ENCODE data around the gene FOXK2. TPM values are rescaled to one million over a fixed set of nuclear protein-coding genes. Genes with fewer than 3 reads are reported as not detected.

FOXK2 gene
- total and polyA plus RNA-seq, 2 donors (not counting 3 experiments of a cell fraction or from before 2014, with no cell fraction given) = 33.4 to 79.3 TPM

DNA sequence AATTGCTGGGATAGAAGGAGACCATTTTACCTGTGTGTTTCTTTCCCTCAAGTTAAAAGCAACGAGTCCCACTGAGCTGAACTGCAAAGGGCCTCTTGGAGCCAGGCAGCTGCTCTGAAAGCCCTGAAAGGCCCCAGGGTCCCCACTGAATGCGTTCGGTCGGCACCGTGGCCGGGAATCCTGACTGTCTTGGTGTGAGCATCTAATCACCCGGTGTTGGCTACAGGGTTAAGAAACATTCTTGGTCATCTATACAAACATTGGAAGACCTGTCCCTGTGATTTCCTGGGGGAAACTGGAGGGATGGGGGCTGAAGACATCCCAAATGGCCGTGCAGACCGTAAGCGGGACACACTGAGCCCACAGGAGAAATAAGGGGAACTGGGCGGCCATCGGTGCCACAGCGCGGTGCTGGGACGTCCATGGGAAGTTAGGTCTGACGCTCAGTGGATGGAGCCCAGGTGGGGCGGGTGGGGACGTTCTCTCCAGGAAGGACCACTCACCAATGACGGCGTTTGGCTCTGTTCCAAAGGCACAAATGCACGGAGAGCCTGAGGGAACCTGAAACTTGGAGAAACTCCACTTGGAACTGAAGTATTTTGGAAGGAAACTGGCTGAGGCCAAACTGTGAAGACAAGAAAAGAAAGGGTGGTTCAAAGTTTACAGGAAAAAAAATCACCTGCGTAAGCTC, 96.6 kb downstream of the FOXK2 start:
- dilution Hi-C loops (cut with MboI; ENCODE audit: extremely low pct_ligation_motif_present, low sequenced_read_pairs) = no loop called here
- Histone ChIP-seq H3K27ac (ENCODE audit: insufficient read depth, low read depth, low read length) (no peak overlapping the region), H3K27me3 (ENCODE audit: control insufficient read depth in 2 of 2, insufficient read depth in 2 of 2, low read length in 2 of 2) (no peaks in the 10 kb centered on the region), H3K4me1 (ENCODE audit: control insufficient read depth, extremely low read depth, insufficient read depth, low read length) (no peaks in the 10 kb centered on the region), H2AFZ (ENCODE audit: low read depth, low read length) (no peak overlapping the region), H3K36me3 (ENCODE audit: control insufficient read depth in 2 of 2, extremely low read depth in 1 of 2, insufficient read depth in 2 of 2, low read length in 2 of 2) (peaks cover 18 to 41% of the 10 kb centered on the region in 2 experiments), H3K4me2 (ENCODE audit: insufficient read depth, low read length) (no peak overlapping the region), H3K4me3 (replicated peaks in 1 of 3; ENCODE audit: insufficient read depth in 1 of 3, low read depth in 1 of 3, low read length in 3 of 3) (no peak overlapping the region), H3K9me1 (replicated peaks; ENCODE audit: control insufficient read depth, extremely low read depth, insufficient read depth, low read length) (no peaks in the 10 kb centered on the region), H4K20me1 (replicated peaks; ENCODE audit: control insufficient read depth, extremely low read depth, insufficient read depth, low read length) (no peaks in the 10 kb centered on the region), H3K9me3 (replicated peaks; ENCODE audit: control insufficient read depth, insufficient read depth, low read length) (no peaks in the 10 kb centered on the region), H3K9ac (replicated peaks; ENCODE audit: extremely low read depth, insufficient read depth, low read length) (no peak overlapping the region), H3K79me2 (ENCODE audit: control insufficient read depth, insufficient read depth, low read length) (no peaks in the 10 kb centered on the region)
- CTCF ChIA-PET = no interaction called here
- FAIRE-seq (no peak), DNase-seq (ENCODE audit: low read depth, low spot score) (no peak)
- POLR2A ChIA-PET = no interaction called here
- BruUV-seq (replicated peaks) = no TSS peak
- TF ChIP-seq GATA2 (IDR thresholded peaks at IDR 0.05; ENCODE audit: insufficient read depth, insufficient read length, low read depth, low read length) (no peak), JUN (IDR thresholded peaks at IDR 0.05; ENCODE audit: borderline replicate concordance, insufficient read depth, insufficient read length, low read depth) (no peak), POLR2AphosphoS5 (IDR thresholded peaks at IDR 0.05; ENCODE audit: insufficient read depth, low read depth, low read length) (no peak), EZH2 (IDR thresholded peaks at IDR 0.05; ENCODE audit: borderline replicate concordance, low read depth, low read length, severe bottlenecking) (no peak), POLR2A (IDR thresholded peaks at IDR 0.05; ENCODE audit: low read depth, low read length) (no peak), FOS (IDR thresholded peaks at IDR 0.05; ENCODE audit: borderline replicate concordance, insufficient read depth, low read length) (no peak), MYC (IDR thresholded peaks at IDR 0.05; ENCODE audit: low read depth, low read length) (no peak)
- TF ChIP-seq, protein P1, sequence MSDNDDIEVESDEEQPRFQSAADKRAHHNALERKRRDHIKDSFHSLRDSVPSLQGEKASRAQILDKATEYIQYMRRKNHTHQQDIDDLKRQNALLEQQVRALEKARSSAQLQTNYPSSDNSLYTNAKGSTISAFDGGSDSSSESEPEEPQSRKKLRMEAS (IDR thresholded peaks at IDR 0.05; ENCODE audit: insufficient read depth, insufficient read length) = no peak
- TF ChIP-seq, protein P2, sequence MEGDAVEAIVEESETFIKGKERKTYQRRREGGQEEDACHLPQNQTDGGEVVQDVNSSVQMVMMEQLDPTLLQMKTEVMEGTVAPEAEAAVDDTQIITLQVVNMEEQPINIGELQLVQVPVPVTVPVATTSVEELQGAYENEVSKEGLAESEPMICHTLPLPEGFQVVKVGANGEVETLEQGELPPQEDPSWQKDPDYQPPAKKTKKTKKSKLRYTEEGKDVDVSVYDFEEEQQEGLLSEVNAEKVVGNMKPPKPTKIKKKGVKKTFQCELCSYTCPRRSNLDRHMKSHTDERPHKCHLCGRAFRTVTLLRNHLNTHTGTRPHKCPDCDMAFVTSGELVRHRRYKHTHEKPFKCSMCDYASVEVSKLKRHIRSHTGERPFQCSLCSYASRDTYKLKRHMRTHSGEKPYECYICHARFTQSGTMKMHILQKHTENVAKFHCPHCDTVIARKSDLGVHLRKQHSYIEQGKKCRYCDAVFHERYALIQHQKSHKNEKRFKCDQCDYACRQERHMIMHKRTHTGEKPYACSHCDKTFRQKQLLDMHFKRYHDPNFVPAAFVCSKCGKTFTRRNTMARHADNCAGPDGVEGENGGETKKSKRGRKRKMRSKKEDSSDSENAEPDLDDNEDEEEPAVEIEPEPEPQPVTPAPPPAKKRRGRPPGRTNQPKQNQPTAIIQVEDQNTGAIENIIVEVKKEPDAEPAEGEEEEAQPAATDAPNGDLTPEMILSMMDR (IDR thresholded peaks at IDR 0.05; ENCODE audit: extremely low read depth in 1 of 2, insufficient read depth in 1 of 2, low read depth in 1 of 2, low read length in 2 of 2) = no peak
- intact Hi-C loops (cut with micrococcal nuclease) = no loop called here

Measured in endothelial cell of umbilical vein (primary cell).